GM12878 (cell line): ENCODE measurements around the gene RAB37. TPM values are rescaled to one million over a fixed set of nuclear protein-coding genes. Genes with fewer than 3 reads are reported as not detected.

Experiments used
- ATAC-seq: fragments of 200-7000 bp; cut with Tn5 transposase; 3 replicates; pipeline ENCODE4 v1.9.1; 2020; ENCODE audit warnings: mild to moderate bottlenecking, moderate library complexity
- BruUV-seq: library from RNA; stranded (reverse); fragments of 400-500 nt; replicated peaks from 2 replicates; lab custom pipeline; 2021; lab: Mats Ljungman, UMichigan
- CTCF ChIA-PET: fragments of 300-600 bp; sonication (Branson Sonifier 250); formaldehyde crosslinking; extraction: SDS; loops from one replicate; lab custom pipeline; 2021; ENCODE audit warnings: inconsistent platforms; lab: Yijun Ruan, JAX
- POLR2A ChIA-PET: fragments of 350-600 bp; formaldehyde crosslinking; extraction: SDS; loops from one replicate; lab custom pipeline; 2021; ENCODE audit warnings: inconsistent platforms; lab: Charles Lee
- RAD21 ChIA-PET: fragments of 300-600 bp; sonication (Branson Sonifier 250); formaldehyde crosslinking; loops from one replicate; lab custom pipeline; 2023; ENCODE audit warnings: antibody characterized with exemption; ENCODE audit not compliant: unreplicated experiment; lab: Charles Lee
- SMC1A ChIA-PET: fragments of 300-600 bp; sonication (Branson Sonifier 250); formaldehyde crosslinking; loops from one replicate; lab custom pipeline; 2023; ENCODE audit not compliant: unreplicated experiment, uncharacterized antibody; lab: Charles Lee
- DNase-seq: peaks from one replicate; pipeline ENCODE4 v3.0.0-alpha.2; 2011; ENCODE audit warnings: low read depth, low spot score
- FAIRE-seq: peaks from 3 replicates; lab custom pipeline; 2011; peaks lifted over from hg19 to GRCh38; lab: Jason Lieb, UNC
- H2AFZ ChIP-seq: 2 replicates; pipeline ENCODE4 v1.6.0; 2011; ENCODE audit warnings: low read depth, low read length, control low read depth; ENCODE audit not compliant: control insufficient read depth
- H3K27ac ChIP-seq: 2 replicates; pipeline ENCODE4 v1.5.1; 2011; ENCODE audit warnings: control low read depth; ENCODE audit not compliant: control insufficient read depth, insufficient read depth
- H3K27me3 ChIP-seq, 2 experiments: replicated peaks in 1 of 2; 2 replicates each; pipeline versions ENCODE4 v1.6.0 to v1.6.1; 2011; ENCODE audit warnings: low read length in 1 of 2; ENCODE audit not compliant: control insufficient read depth in 2 of 2, insufficient read depth in 2 of 2
- H3K36me3 ChIP-seq, 2 experiments: 2 replicates each; pipeline ENCODE4 v1.5.1; 2011; ENCODE audit warnings: low read length in 1 of 2; ENCODE audit not compliant: control insufficient read depth in 2 of 2, insufficient read depth in 2 of 2
- H3K4me1 ChIP-seq: 2 replicates; pipeline ENCODE4 v1.6.1; 2011; ENCODE audit warnings: mild to moderate bottlenecking, low read length, moderate library complexity, mixed read lengths; ENCODE audit not compliant: control insufficient read depth, insufficient read depth
- H3K4me2 ChIP-seq: 2 replicates; pipeline ENCODE4 v1.6.0; 2011; ENCODE audit warnings: control low read depth; ENCODE audit not compliant: control insufficient read depth, insufficient read depth
- H3K4me3 ChIP-seq: fragments of 200-600 bp; sonication (generic); 2 replicates; pipeline ENCODE4 v1.5.1; 2016
- H3K79me2 ChIP-seq: 2 replicates; pipeline ENCODE4 v1.6.0; 2011; ENCODE audit warnings: low read length; ENCODE audit not compliant: control insufficient read depth, insufficient read depth
- H3K9ac ChIP-seq: 2 replicates; pipeline ENCODE4 v1.8.0; 2011; ENCODE audit warnings: low read length, control low read depth, mixed read lengths; ENCODE audit not compliant: control insufficient read depth, insufficient read depth
- H3K9me3 ChIP-seq: replicated peaks from 3 replicates; pipeline ENCODE4 v1.5.1; 2011; ENCODE audit warnings: mild to moderate bottlenecking, low read length; ENCODE audit not compliant: control insufficient read depth, insufficient read depth
- H4K20me1 ChIP-seq: 2 replicates; pipeline ENCODE4 v1.6.0; 2011; ENCODE audit not compliant: control insufficient read depth, insufficient read depth
- ATF2 ChIP-seq: IDR thresholded peaks from 2 replicates; pipeline ENCODE4 v1.6.1; 2012; ENCODE audit warnings: low read length, inconsistent platforms
- CEBPB ChIP-seq, 2 experiments: fragments of 150-350 bp in 1 of 2; IDR thresholded peaks; 2 replicates each; pipeline ENCODE4 v1.6.1; 2012 to 2014; ENCODE audit warnings: low read depth in 2 of 2, low read length in 2 of 2, borderline replicate concordance in 1 of 2, inconsistent platforms in 1 of 2
- CHD1 ChIP-seq: IDR thresholded peaks from 2 replicates; pipeline ENCODE4 v1.6.1; 2012; ENCODE audit warnings: low read depth, low read length, improper control_type of control experiment
- ESRRA ChIP-seq: IDR thresholded peaks from 2 replicates; pipeline ENCODE4 v1.6.1; 2012; ENCODE audit warnings: mild to moderate bottlenecking, low read length, improper control_type of control experiment
- ETV6 ChIP-seq, 2 experiments: fragments of 450-650 bp in 1 of 2; IDR thresholded peaks in 1 of 2; conservative IDR thresholded peaks in 1 of 2; 2 replicates each; pipeline ENCODE4 v1.6.1; 2014; ENCODE audit warnings: antibody characterized with exemption in 1 of 2, borderline replicate concordance in 1 of 2, low read depth in 1 of 2, mild to moderate bottlenecking in 1 of 2, moderate library complexity in 1 of 2
- EZH2 ChIP-seq: IDR thresholded peaks from 2 replicates; pipeline ENCODE4 v1.6.1; 2012; ENCODE audit warnings: low read depth, mild to moderate bottlenecking, control low read depth, inconsistent platforms, low read length, borderline replicate concordance; ENCODE audit not compliant: control insufficient read depth
- IKZF1 ChIP-seq: fragments of 450-650 bp; conservative IDR thresholded peaks from 2 replicates; pipeline ENCODE4 v1.6.1; 2017; ENCODE audit warnings: antibody characterized with exemption, mild to moderate bottlenecking
- MLLT1 ChIP-seq: fragments of 450-650 bp; IDR thresholded peaks from 2 replicates; pipeline ENCODE4 v1.6.1; 2016; ENCODE audit warnings: mild to moderate bottlenecking
- MYC ChIP-seq: IDR thresholded peaks from 2 replicates; pipeline ENCODE4 v1.6.1; 2011; ENCODE audit warnings: mild to moderate bottlenecking, low read length, moderate library complexity, inconsistent platforms; ENCODE audit not compliant: insufficient read depth, insufficient replicate concordance, insufficient read length, severe bottlenecking
- NFIC ChIP-seq: IDR thresholded peaks from 2 replicates; pipeline ENCODE4 v1.6.1; 2012; ENCODE audit warnings: low read depth, mild to moderate bottlenecking, inconsistent platforms, low read length, moderate library complexity
- SMAD5 ChIP-seq: IDR thresholded peaks from 2 replicates; pipeline ENCODE4 v1.6.1; 2016; ENCODE audit warnings: antibody characterized with exemption, low read depth
- USF1 ChIP-seq: IDR thresholded peaks from 2 replicates; pipeline ENCODE4 v1.6.1; 2011; ENCODE audit warnings: borderline replicate concordance, low read depth, mild to moderate bottlenecking, moderate library complexity, mixed read lengths, low read length; ENCODE audit not compliant: insufficient read depth; ENCODE audit errors: extremely low read length
- ZBTB40 ChIP-seq: fragments of 450-650 bp; IDR thresholded peaks from 2 replicates; pipeline ENCODE4 v1.6.1; 2016; ENCODE audit warnings: mild to moderate bottlenecking, moderate library complexity, borderline replicate concordance
- WGBS: methylation state at CpG from one replicate; pipeline ENCODE4 v1.1.6; 2016; ENCODE audit warnings: low lambda C conversion rate; ENCODE audit not compliant: insufficient replicate concordance, insufficient coverage; ENCODE audit errors: missing lambda C conversion rate; 5-methylcytosine and 5-hydroxymethylcytosine counted together
- in situ Hi-C: fragments of 300-500 bp; cut with MboI; formaldehyde crosslinking; loops from 9 replicates; pipeline ENCODE4 v1.14.3; 2018; ENCODE audit warnings: mixed read lengths
- intact Hi-C: fragments of 100-400 bp; cut with micrococcal nuclease; formaldehyde crosslinking; loops from one replicate; pipeline ENCODE4 v1.14.2; 2022; ENCODE audit not compliant: unreplicated experiment
- polyA plus RNA-seq, 11 experiments: library from polyadenylated mRNA; depleted of rRNA in 4 of 11; unstranded in 6 of 11; stranded (reverse) in 5 of 11; fragments of >200 nt; fragmentation: Nextera tagmentation in 4 of 11; fragmentation: Illumina TruSeq in 1 of 11; extraction: Ambion mirVana in 4 of 11; extraction: Trizol in 1 of 11; gene quantifications; 1 replicate in 1 of 11; 2 replicates in 10 of 11; pipeline versions ENCODE4 v1.2.1 to v1.2.3, GENCODE V29; 2011 to 2016; ENCODE audit warnings: inconsistent platforms in 2 of 11, missing spikeins in 2 of 11, low read depth in 1 of 11
- total RNA-seq, 4 experiments: library from RNA; depleted of rRNA in 3 of 4; stranded (reverse); fragments of >200 nt in 3 of 4; fragmentation: Illumina TruSeq in 1 of 4; extraction: Trizol in 1 of 4; gene quantifications; 2 replicates each; pipeline versions ENCODE4 v1.2.1 to v1.2.3, GENCODE V29; 2013 to 2021

The RAB37 gene
- total and polyA plus RNA-seq, 10 of the 15 experiments (the other 5 are each of a cell fraction or from before 2014, with no cell fraction given) = 0.48 to 5.6 (median 1.7) TPM

GRCh38 chr17:74775409-74776043, 38.5 kb downstream of the RAB37 start:
- peak overlapping the region; percentile 86 for H3K9ac ChIP-seq
- in situ Hi-C loops = no loop called here
- H3K4me3 ChIP-seq = peak overlapping the region; percentile 73
- H3K4me2 ChIP-seq = peak overlapping the region; percentile 89
- no peaks in the 10 kb centered on the region for H3K27me3 ChIP-seq
- ATAC-seq (no peak), FAIRE-seq (no peak), DNase-seq (no peak)
- H3K9me3 ChIP-seq = no peaks in the 10 kb centered on the region
- RAD21 ChIA-PET = interaction anchor here (1.0 to 3.5 kb wide), 8 partner anchors 16 to 185 kb away, joined by 3 to 13 read pairs (median 4); partner anchors contain the start of gene RAB37
- peaks cover 19 to 23% of the 10 kb centered on the region in 2 experiments; a peak in 3 of 4 replicates for H3K36me3 ChIP-seq
- CTCF ChIA-PET = interaction anchor here (0.7 to 7.0 kb wide), 11 partner anchors 16 to 215 kb away, joined by 3 to 60 read pairs (median 3); no protein-coding TSS in a partner anchor
- peak overlapping the region; percentile 59 for H3K27ac ChIP-seq
- WGBS = 25% methylated on average over 12 of the region's 12 CpGs
- TSS peak; percentile 88 for BruUV-seq
- H3K79me2 ChIP-seq = peaks cover 16% of the 10 kb centered on the region
- POLR2A ChIA-PET = interaction anchor here (0.6 to 2.3 kb wide), 12 partner anchors 16 to 1011 kb away, joined by 3 to 15 read pairs (median 4); partner anchors contain the start of gene FDXR
- peak overlapping the region; percentile 91 for H2AFZ ChIP-seq
- H3K4me1 ChIP-seq = peaks cover 23% of the 10 kb centered on the region
- intact Hi-C loops = no loop called here
- no peaks in the 10 kb centered on the region; the same call in 1 of the 2 replicates for H4K20me1 ChIP-seq
- SMC1A ChIA-PET = interaction anchor here (0.8 to 2.9 kb wide), 4 partner anchors 21 to 37 kb away, joined by 3 to 10 read pairs (median 8); no protein-coding TSS in a partner anchor
- TF ChIP-seq CEBPB (IDR thresholded peaks at IDR 0.05; ENCODE audit: borderline replicate concordance in 1 of 2, low read depth in 2 of 2, low read length in 2 of 2) (no peak), NFIC (no peak), ESRRA (no peak), MYC (no peak), SMAD5 (no peak), ZBTB40 (no peak), IKZF1 (no peak), MLLT1 (no peak), USF1 (no peak), EZH2 (no peak), CHD1 (no peak), ETV6 (conservative IDR thresholded peaks at IDR 0.05 in 1 of 2, IDR thresholded peaks at IDR 0.05 in 1 of 2; ENCODE audit: borderline replicate concordance in 1 of 2, low read depth in 1 of 2) (no peak), ATF2 (no peak)
